T-helper 1 cell treated with Interleukin-12 subunit alpha and Interleukin-12 subunit beta and Interleukin-4 antibody, amounts not matched to agents 30 μg/mL and 1 μg/mL, for 36 hours (primary cell): ENCODE results near the gene PSMB2.
"Not testable (repeated sequence)": the region's sequence is repeated elsewhere in the genome, so short reads cannot be mapped to it uniquely, and the experiment has no call there.

ENCODE experiments used
- H3K27ac Mint-ChIP-seq: one replicate; pipeline ENCODE4 v1.8.0; 2021; ENCODE audit warnings: mild to moderate bottlenecking, mixed read lengths
- H3K27me3 Mint-ChIP-seq: one replicate; pipeline ENCODE4 v1.8.0; 2021; ENCODE audit warnings: low read depth, mixed read lengths
- H3K36me3 Mint-ChIP-seq: one replicate; pipeline ENCODE4 v1.8.0; 2021; ENCODE audit warnings: low read depth, mixed read lengths
- H3K4me1 Mint-ChIP-seq: one replicate; pipeline ENCODE4 v1.8.0; 2021; ENCODE audit warnings: low read depth, mixed read lengths
- H3K4me3 Mint-ChIP-seq: one replicate; pipeline ENCODE4 v1.8.0; 2021; ENCODE audit warnings: mild to moderate bottlenecking, moderate library complexity, mixed read lengths
- H3K9me3 Mint-ChIP-seq: one replicate; pipeline ENCODE4 v1.8.0; 2021; ENCODE audit warnings: mixed read lengths

PSMB2 gene

GRCh38 chr1:35592991-35593769 lies 48.1 kb downstream of the PSMB2 start:
- Mint-ChIP-seq H3K4me1 (peaks cover 10% of the 10 kb centered on the region), H3K9me3 (no peaks in the 10 kb centered on the region), H3K4me3 (no peak overlapping the region)

GRCh38 chr1:35591211-35591610 lies 50.1 kb downstream of the PSMB2 start:
- peaks cover 10% of the 10 kb centered on the region for H3K4me1 Mint-ChIP-seq

More at GRCh38 chr1:35592991-35593769, 48.1 kb downstream of the PSMB2 start:
- peaks cover 5% of the 10 kb centered on the region for H3K36me3 Mint-ChIP-seq
- no peak overlapping the region for H3K27ac Mint-ChIP-seq
- no peaks in the 10 kb centered on the region for H3K27me3 Mint-ChIP-seq

GRCh38 chr1:35590476-35591040 lies 50.8 kb downstream of the PSMB2 start:
- Mint-ChIP-seq H3K9me3 (no peaks in the 10 kb centered on the region), H3K27ac (no peak overlapping the region), H3K4me3 (no peak overlapping the region), H3K36me3 (no peaks in the 10 kb centered on the region), H3K27me3 (no peaks in the 10 kb centered on the region), H3K4me1 (peaks cover 10% of the 10 kb centered on the region)

More at GRCh38 chr1:35591211-35591610, 50.1 kb downstream of the PSMB2 start:
- H3K36me3 Mint-ChIP-seq: peaks cover 5% of the 10 kb centered on the region
- no peak overlapping the region for H3K4me3 Mint-ChIP-seq
- peak overlapping the region; percentile 5 for H3K27ac Mint-ChIP-seq
- no peaks in the 10 kb centered on the region for H3K27me3 Mint-ChIP-seq
- H3K9me3 Mint-ChIP-seq: no peaks in the 10 kb centered on the region

GRCh38 chr1:35589516-35590427 lies 51.6 kb downstream of the PSMB2 start:
- H3K4me3 Mint-ChIP-seq: no peak overlapping the region
- no peaks in the 10 kb centered on the region for H3K27me3 Mint-ChIP-seq
- peaks cover 10% of the 10 kb centered on the region for H3K4me1 Mint-ChIP-seq
- no peaks in the 10 kb centered on the region for H3K36me3 Mint-ChIP-seq
- no peaks in the 10 kb centered on the region for H3K9me3 Mint-ChIP-seq
- H3K27ac Mint-ChIP-seq: no peak overlapping the region

GRCh38 chr1:35588197-35588910 lies 53.0 kb downstream of the PSMB2 start:
- Mint-ChIP-seq H3K27ac (no peak overlapping the region), H3K36me3 (no peaks in the 10 kb centered on the region), H3K4me1 (peaks cover 4% of the 10 kb centered on the region)

GRCh38 chr1:35587736-35588135 lies 53.6 kb downstream of the PSMB2 start:
- no peaks in the 10 kb centered on the region for H3K9me3 Mint-ChIP-seq
- H3K27me3 Mint-ChIP-seq: no peaks in the 10 kb centered on the region
- no peak overlapping the region for H3K27ac Mint-ChIP-seq
- no peaks in the 10 kb centered on the region for H3K36me3 Mint-ChIP-seq
- peaks cover under 1% of the 10 kb centered on the region for H3K4me1 Mint-ChIP-seq
- no peak overlapping the region for H3K4me3 Mint-ChIP-seq

More at GRCh38 chr1:35588197-35588910, 53.0 kb downstream of the PSMB2 start:
- Mint-ChIP-seq H3K9me3 (no peaks in the 10 kb centered on the region), H3K27me3 (no peaks in the 10 kb centered on the region), H3K4me3 (no peak overlapping the region)

GRCh38 chr1:35586808-35587207 lies 54.5 kb downstream of the PSMB2 start:
- H3K4me1 Mint-ChIP-seq: no peaks in the 10 kb centered on the region
- H3K36me3 Mint-ChIP-seq: no peaks in the 10 kb centered on the region
- H3K9me3 Mint-ChIP-seq: no peaks in the 10 kb centered on the region
- no peaks in the 10 kb centered on the region for H3K27me3 Mint-ChIP-seq
- H3K4me3 Mint-ChIP-seq: no peak overlapping the region
- no peak overlapping the region for H3K27ac Mint-ChIP-seq

GRCh38 chr1:35585805-35586204 lies 55.5 kb downstream of the PSMB2 start:
- H3K27ac Mint-ChIP-seq, H3K9me3 Mint-ChIP-seq, H3K36me3 Mint-ChIP-seq, H3K27me3 Mint-ChIP-seq, H3K4me3 Mint-ChIP-seq, H3K4me1 Mint-ChIP-seq: not testable (repeated sequence)

- Mint-ChIP-seq H3K36me3 (no peaks in the 10 kb centered on the region), H3K9me3 (no peaks in the 10 kb centered on the region), H3K27me3 (no peaks in the 10 kb centered on the region), H3K27ac (no peak overlapping the region), H3K4me3 (no peak overlapping the region), H3K4me1 (no peaks in the 10 kb centered on the region)
Observed at GRCh38 chr1:35585281-35585680, 56.0 kb downstream of the PSMB2 start.

GRCh38 chr1:35581621-35582020 lies 59.7 kb downstream of the PSMB2 start:
- H3K9me3 Mint-ChIP-seq, H3K27ac Mint-ChIP-seq, H3K36me3 Mint-ChIP-seq, H3K27me3 Mint-ChIP-seq, H3K4me3 Mint-ChIP-seq: not testable (repeated sequence)
- peaks cover 10% of the 10 kb centered on the region for H3K4me1 Mint-ChIP-seq

- Mint-ChIP-seq H3K4me3 (no peak overlapping the region), H3K27ac (no peak overlapping the region), H3K9me3 (no peaks in the 10 kb centered on the region), H3K4me1 (peaks cover 16% of the 10 kb centered on the region), H3K36me3 (peaks cover 1% of the 10 kb centered on the region), H3K27me3 (peaks cover 13% of the 10 kb centered on the region)
Observed at GRCh38 chr1:35580949-35581388, 60.4 kb downstream of the PSMB2 start.

GRCh38 chr1:35577071-35577998 lies 64.0 kb downstream of the PSMB2 start:
- Mint-ChIP-seq H3K27ac (peak overlapping the region; percentile 34), H3K9me3 (no peaks in the 10 kb centered on the region), H3K4me3 (peak overlapping the region; percentile 78), H3K27me3 (peaks cover 32% of the 10 kb centered on the region), H3K36me3 (peaks cover 1% of the 10 kb centered on the region), H3K4me1 (peaks cover 21% of the 10 kb centered on the region)

- H3K9me3 Mint-ChIP-seq, H3K27ac Mint-ChIP-seq, H3K36me3 Mint-ChIP-seq: not testable (repeated sequence)
- Mint-ChIP-seq H3K27me3 (peaks cover 38% of the 10 kb centered on the region), H3K4me3 (peak overlapping the region; percentile 46), H3K4me1 (peaks cover 21% of the 10 kb centered on the region)
Observed at GRCh38 chr1:35576766-35577070, 64.6 kb downstream of the PSMB2 start.
